GM12892 (cell line): ENCODE measurements around the gene SEMA3A.
"Not testable (repeated sequence)": the region's sequence is repeated elsewhere in the genome, so short reads cannot be mapped to it uniquely, and the experiment has no call there.

Source experiments
- DNase-seq: peaks from one replicate; pipeline ENCODE4 v3.0.0; 2011; ENCODE audit not compliant: insufficient read length
- FAIRE-seq: peaks from 2 replicates; lab custom pipeline; 2011; peaks lifted over from hg19 to GRCh38; lab: Jason Lieb, UNC
- POLR2A ChIP-seq: IDR thresholded peaks from 2 replicates; pipeline ENCODE4 v1.6.1; 2011; ENCODE audit warnings: low read depth, low read length, control low read depth
- POLR2AphosphoS5 ChIP-seq: IDR thresholded peaks from 2 replicates; pipeline ENCODE4 v1.6.1; 2011; ENCODE audit warnings: low read depth, low read length, control low read depth
- TAF1 ChIP-seq: IDR thresholded peaks from 2 replicates; pipeline ENCODE4 v1.6.1; 2011; ENCODE audit warnings: low read depth, mild to moderate bottlenecking, control low read depth, low read length, borderline replicate concordance

The SEMA3A gene

DNA sequence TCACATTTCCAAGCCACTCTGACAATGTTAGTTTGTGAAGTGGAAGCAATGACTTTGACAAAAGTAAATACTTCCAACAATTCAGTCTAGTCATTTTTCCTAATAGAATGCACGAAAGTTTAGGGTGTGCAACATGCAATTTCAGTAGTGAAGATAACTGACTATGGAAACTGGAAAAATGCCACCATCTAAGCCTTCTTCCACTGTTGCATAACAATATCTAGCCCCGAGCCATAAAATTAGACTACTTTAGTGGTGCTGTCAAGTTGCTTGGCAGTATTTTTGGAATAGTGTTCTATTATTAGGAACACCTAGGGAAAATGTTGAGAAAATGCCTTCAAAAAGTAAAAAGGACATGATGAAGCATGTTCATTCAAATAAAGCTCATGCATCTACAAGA, 17.9 kb downstream of the SEMA3A start:
- DNase-seq (no peak), FAIRE-seq (no peak)
- TF ChIP-seq TAF1, result no peak
- no peak for TF ChIP-seq POLR2A
- no peak for TF ChIP-seq POLR2AphosphoS5

GRCh38 chr7:84175461-84175860, 19.1 kb downstream of the SEMA3A start:
- no peak for FAIRE-seq
- no peak for DNase-seq
- TF ChIP-seq TAF1 (no peak), POLR2A (no peak), POLR2AphosphoS5 (no peak)

DNA sequence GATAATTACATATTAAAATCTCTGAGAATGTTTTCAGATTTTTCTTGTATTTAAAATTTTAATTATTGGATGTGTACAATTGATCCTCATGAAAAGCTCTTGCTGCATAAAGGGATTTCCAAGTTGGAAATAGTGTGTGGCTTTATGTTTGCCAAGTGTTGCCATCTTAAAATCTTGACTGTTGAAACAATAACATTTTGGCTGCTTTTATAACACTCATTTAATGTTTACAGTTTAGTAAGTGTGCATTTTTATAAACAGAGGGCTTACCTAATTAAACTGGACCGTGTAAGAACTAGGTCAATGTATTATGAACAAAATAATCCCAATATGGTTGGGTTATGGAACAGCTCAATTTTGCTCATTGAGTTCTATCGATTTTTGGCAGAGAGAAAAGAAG, 23.9 kb downstream of the SEMA3A start:
- FAIRE-seq, result no peak
- no peak for DNase-seq
- no peak for TF ChIP-seq TAF1
- no peak for TF ChIP-seq POLR2A
- no peak for TF ChIP-seq POLR2AphosphoS5

GRCh38 chr7:84162584-84162983, 32.0 kb downstream of the SEMA3A start:
- DNase-seq (no peak), FAIRE-seq (peak; percentile 21)
- TF ChIP-seq POLR2AphosphoS5, result no peak
- TF ChIP-seq TAF1, result no peak
- TF ChIP-seq POLR2A, result no peak

- TF ChIP-seq POLR2AphosphoS5 (no peak), POLR2A (no peak), TAF1 (no peak)
- no peak for FAIRE-seq
- no peak for DNase-seq
Observed at GRCh38 chr7:84162125-84162524, 32.5 kb downstream of the SEMA3A start.

GRCh38 chr7:84161398-84161797, 33.2 kb downstream of the SEMA3A start:
- FAIRE-seq, result no peak
- TF ChIP-seq POLR2AphosphoS5 (no peak), POLR2A (no peak), TAF1 (no peak)

DNA sequence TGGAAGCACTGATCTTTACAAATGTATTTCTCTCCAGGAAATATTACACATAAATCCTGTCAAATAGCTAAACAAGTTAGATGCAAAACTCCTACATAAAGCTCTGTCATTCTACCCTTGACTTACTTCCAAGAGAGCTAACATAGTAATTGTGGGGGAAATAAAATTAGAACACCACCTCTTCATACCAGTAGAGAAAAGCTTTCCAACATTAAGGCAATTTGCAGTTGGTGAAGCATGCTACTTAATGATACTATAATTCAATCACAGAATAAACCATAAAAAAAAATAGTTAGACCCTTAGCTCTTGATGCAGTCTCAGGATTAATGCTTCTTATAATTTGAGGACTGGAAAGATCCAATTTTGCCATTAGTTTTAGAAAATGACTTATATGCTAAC, 35.2 kb downstream of the SEMA3A start:
- FAIRE-seq, result no peak
- no peak for DNase-seq
- TF ChIP-seq POLR2AphosphoS5 (no peak), POLR2A (no peak), TAF1 (no peak)

More at GRCh38 chr7:84161398-84161797, 33.2 kb downstream of the SEMA3A start:
- no peak for DNase-seq

- no peak for TF ChIP-seq POLR2AphosphoS5
- no peak for DNase-seq
- FAIRE-seq, result no peak
Observed at GRCh38 chr7:84157171-84157570, 37.4 kb downstream of the SEMA3A start.

DNA sequence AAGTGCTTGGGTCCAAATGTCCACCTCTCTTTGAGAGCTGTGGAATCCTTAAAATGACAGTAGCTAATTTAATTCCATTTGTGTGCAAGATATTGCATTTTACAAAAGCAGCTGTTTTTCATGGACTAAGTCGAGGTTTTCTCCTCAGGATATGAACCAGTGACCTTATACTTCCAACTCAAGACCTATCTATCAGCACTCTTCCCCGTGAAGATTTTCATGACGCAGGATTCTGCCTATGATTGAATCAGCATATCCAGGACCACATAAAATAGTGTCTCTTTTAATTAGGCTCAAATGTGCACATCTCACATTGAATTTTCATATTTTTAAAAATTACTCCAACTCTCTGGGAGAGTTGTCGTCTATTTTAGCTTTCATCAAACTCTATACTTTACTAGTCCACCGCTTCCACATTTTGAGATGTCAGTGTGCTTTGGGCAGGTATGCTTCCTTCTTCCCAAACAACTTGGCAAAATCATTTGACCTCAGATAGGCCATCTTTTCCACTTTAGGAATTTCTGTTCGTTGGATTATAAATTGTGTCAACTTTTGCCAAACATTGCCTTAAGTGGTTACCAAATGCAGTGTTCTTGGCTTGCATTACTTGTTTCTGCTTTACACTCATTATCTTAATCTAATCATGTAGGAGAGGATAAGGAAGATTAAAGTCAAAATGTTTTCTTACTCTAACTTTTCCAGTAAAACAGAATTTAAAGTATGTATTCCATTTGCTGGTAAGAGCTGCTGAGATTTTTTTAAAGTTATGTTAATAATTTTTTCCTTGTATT, 39.4 kb downstream of the SEMA3A start:
- TF ChIP-seq POLR2A (no peak), TAF1 (no peak), POLR2AphosphoS5 (no peak)
- no peak for FAIRE-seq
- no peak for DNase-seq

- FAIRE-seq, result no peak
- TF ChIP-seq POLR2AphosphoS5, result no peak
- no peak for TF ChIP-seq TAF1
- TF ChIP-seq POLR2A, result no peak
- no peak for DNase-seq
Observed at GRCh38 chr7:84152995-84153394, 41.6 kb downstream of the SEMA3A start.

GRCh38 chr7:84150370-84150769, 44.2 kb downstream of the SEMA3A start:
- not testable (repeated sequence) for DNase-seq, FAIRE-seq

GRCh38 chr7:84149573-84149972, 45.0 kb downstream of the SEMA3A start:
- FAIRE-seq (no peak), DNase-seq (no peak)
- TF ChIP-seq POLR2AphosphoS5 (no peak), TAF1 (no peak), POLR2A (no peak)

GRCh38 chr7:84145892-84146291, 48.7 kb downstream of the SEMA3A start:
- TF ChIP-seq POLR2AphosphoS5 (no peak), TAF1 (no peak)
- FAIRE-seq, result no peak
- no peak for DNase-seq
